ENCODE measurements around the gene ADCK1. TPM values are rescaled to one million over a fixed set of nuclear protein-coding genes. Genes with fewer than 3 reads are reported as not detected.

Gene ADCK1
- total RNA-seq, 2 donors from 2014 or later, result 10.2 to 11.0 TPM

DNA sequence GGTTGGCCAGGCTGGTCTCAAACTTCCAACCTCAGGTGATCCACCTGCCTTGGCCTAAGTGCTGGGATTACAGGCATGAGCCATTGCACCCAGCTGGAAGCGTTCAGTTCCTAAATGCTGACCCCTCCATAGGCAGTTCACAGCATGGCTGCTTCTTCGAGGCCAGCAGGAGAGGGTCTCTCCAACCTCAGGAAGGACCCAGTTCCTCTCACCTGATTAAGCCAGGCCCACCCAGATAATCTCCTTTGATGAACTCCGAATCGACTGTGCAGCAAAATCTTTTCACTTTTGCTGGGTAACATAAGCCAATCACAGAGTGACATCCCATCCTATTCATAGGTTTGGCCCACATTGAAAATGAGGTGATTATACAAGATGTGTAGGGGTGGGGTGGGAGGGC is 165.1 kb downstream of the ADCK1 start:
- no peak for ATAC-seq
- DNase-seq, result no peak
- intact Hi-C loops (cut with DNase I, micrococcal nuclease), result no loop called here

DNA sequence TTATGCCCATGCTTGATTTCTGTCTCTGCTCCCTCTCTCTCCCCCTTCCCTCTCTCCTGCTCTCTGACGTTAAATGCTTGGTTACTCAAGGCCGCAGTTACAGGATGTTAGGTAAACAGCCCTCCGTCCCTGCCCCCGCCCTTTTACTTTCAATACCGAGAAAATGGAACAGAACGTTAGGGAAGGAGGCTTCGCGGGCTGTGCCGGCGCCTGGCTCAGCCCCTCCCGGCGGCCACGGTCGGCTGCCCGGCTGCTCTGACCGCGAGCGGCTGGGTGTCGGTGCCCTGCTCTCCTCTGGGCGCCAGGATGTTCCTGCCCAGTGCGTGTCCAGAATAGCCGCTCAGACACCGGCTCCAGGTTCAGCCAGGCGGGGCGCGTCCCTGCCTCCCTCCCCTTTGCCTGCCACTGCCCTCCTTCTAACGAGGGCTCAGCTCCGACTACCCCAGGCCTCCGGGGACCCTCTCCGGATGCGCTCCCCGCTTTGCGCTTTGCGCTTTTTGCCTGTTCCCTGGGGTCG is 166.1 kb downstream of the ADCK1 start:
- DNase-seq, result peak in 1 of 2 donors; percentile 15

DNA sequence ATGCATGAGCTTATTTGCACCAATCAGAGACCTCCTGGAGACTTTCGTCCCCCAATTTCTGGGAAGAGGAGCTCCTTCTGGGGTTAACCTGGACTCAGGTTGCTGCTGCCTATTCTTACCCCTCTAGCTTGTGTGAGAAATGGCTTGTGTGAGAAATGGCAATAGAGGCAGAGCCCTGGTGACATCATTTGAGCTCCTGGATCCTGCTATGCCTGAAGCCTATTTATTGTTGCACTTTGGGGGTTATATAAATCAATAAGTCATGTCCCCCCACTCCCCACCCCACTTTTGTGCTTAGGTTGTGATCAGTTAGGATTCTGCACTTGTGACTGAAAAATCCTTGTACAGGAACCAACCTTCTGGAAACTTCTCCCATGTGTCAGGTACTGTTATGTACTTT is 167.2 kb downstream of the ADCK1 start:
- intact Hi-C loops (cut with DNase I, micrococcal nuclease), result no loop called here
- DNase-seq (no peak), ATAC-seq (no peak)

More for the DNA sequence above, 166.1 kb downstream of the ADCK1 start:
- ATAC-seq, result peak; percentile 49
- intact Hi-C loops (cut with DNase I, micrococcal nuclease), result no loop called here

DNA sequence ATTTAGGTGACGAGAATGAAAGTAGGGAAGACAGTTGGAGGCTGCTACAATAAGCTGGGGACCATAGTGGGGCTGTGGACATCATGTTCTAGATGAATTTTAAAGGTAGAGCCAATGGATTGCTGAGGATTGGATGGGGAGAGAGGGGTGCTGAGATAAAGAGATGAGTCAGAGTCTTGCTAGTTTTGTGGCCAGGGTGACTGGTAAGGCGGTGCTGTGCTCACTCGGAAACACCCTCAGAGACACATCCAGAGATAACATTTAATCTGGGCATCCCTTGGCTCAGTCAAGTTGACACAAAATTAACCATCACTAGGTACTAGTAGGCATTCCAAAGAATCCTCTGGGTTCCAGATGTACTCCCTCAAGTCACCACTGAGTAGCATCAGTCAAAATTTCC is 170.7 kb downstream of the ADCK1 start:
- no peak for ATAC-seq
- intact Hi-C loops (cut with DNase I, micrococcal nuclease), result no loop called here
- no peak for DNase-seq

DNA sequence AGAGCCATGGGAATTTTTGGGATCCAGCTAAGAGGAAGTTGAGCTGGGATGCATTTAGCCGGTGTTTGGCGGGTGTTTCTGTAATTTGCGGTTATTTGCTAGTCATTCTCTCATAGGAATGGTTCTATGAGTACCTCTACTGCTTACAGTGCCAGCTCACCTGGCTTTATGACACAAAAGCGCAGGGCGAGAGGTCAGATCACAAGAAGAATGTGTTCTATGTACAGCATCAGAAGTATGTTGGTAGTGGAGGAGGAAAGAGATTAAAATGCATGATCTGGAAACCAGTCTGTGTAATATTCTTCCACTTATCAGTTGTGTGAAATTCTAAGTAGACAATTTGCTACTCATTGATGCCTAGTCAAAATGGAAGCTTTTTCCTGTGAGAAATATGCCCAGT is 173.3 kb downstream of the ADCK1 start:
- DNase-seq (no peak), ATAC-seq (no peak)
- intact Hi-C loops (cut with DNase I, micrococcal nuclease), result no loop called here

DNA sequence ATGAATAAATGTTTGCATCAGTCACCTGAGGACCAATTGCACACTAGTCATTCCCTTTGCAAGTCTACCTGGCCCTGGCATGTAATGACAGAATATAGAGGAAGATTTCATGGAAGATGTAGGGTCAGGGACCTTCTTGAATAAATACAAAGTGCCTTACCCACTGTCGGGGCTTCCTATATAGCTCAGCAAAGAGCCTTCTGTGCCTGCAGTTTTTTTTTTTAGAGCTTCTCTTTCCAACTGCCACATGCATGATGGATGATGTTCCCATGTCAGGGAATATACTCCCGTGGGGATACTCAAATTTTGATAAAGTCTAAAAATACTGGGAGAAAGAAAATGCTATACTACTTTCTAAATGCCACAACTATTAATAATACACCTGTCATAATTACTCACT is 176.7 kb downstream of the ADCK1 start:
- no peak for DNase-seq
- no peak for ATAC-seq
- intact Hi-C loops (cut with DNase I, micrococcal nuclease), result no loop called here

DNA sequence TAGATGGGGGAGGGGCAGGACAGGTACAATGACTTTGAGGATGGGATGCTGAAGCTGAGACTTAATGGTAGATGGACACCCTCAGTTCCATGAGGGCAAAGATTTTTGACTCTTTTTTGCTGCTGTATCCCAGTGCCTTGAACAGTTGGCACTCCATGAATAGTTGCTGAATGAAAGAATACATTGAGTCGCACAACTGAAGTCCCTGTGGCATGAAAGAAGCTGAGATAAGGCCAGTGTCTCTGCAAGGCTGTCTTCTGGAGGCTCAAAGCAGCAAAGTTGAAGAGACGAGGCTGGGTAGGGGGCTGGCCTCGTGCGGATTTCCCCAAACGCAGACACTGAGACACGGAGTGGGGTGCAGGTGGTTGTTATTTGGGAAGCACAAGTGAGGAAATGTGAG is 179.3 kb downstream of the ADCK1 start:
- no peak for DNase-seq
- intact Hi-C loops (cut with DNase I, micrococcal nuclease), result no loop called here
- ATAC-seq, result no peak

DNA sequence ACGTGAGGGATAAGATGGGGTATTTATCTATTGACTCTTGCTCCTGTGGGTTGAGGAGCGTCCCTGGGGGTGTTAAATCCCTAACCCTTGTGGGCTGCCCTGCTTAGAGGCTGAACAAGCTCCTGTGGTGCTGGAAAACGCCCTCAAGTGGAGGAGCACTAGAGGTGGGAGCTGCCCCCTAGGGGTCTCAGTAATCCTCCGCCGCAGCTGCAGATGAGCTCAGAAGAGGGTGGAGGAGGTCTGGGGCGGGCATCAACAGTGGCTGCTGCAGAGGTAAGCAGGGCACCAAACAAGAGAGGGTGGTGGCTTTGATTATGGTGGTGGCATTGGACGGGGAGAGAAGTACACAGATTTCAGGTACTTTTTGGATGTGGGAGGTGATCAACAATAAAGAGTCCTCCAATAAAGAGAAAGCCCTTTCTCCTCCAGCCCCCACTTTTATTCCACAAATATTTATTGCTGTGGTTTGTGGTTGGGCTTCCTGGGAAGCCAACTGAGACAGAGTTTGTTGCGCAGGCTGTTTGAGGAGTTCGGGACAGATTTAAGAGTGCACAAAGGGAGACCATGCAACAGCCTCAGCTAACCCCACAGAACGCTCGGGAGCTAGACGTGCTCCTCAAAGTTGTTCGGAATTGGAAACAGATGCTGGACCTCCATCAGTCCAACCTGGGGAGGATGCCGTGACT is 179.9 kb downstream of the ADCK1 start:
- ATAC-seq (no peak), DNase-seq (no peak)
- intact Hi-C loops (cut with DNase I, micrococcal nuclease), result no loop called here

DNA sequence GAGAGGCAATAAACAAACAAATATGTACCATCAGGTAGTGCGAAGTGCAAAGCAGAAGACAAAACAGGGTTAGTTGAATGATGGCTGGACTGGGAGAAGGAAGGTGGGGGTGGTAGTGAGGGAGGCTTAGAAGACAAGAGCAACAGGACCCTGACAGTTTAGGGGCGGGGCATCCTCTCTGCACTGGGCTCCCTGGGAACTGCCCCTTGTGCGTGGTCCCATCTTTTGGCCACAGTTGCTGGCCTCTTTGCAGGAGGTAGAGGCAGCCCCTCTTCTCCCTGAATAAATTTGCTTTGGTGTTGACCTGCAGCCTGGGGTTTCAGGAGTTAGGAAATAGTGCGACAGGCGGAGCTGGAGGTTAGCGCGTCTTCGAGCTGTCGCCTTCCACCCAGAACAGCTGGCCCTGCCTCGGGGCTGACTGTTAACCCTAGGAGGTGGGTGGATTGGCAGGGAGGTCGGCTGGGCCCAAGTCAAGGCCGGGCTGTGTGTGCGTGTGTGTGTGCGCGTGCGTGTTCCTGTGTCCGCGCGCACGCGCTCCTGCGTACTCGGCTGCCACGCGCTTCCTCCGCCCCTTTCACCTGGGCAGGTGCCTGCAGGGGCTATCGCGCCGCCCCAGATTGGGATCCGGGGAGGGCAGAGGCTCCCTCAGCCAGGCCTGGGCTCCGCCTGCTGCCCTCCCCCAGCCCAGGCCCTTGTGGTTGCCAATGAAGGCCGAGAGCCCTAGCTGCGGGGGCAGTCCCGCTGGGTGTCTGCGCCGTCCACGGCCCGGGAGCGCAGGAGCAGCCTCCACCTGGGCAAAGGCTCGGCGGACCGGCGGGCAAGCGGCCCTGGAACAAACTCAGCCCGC is 180.8 kb downstream of the ADCK1 start:
- DNase-seq, result peak; percentile 38 to 58
- intact Hi-C loops (cut with DNase I, micrococcal nuclease), result no loop called here
- peak; percentile 95 for ATAC-seq

Other genes with a start within 250 kb of the ADCK1 start
- 10 to 100 TPM; 59.8 to 72.3 TPM for gene SPTLC2, start 183.5 kb upstream of the ADCK1 start, total RNA-seq
- gene ALKBH1, start 92.1 kb upstream of the ADCK1 start, total RNA-seq, result 10 to 100 TPM; 11.4 to 14.4 TPM
- 100 to 1,000 TPM in 1 of 2 donors, 10 to 100 TPM in 1; 84.5 to 124 TPM for gene SLIRP, start 92.0 kb upstream of the ADCK1 start, total RNA-seq
- 10 to 100 TPM; 60.6 to 67.1 TPM for gene SNW1, start 39.0 kb upstream of the ADCK1 start, total RNA-seq